HG03159 (cell line): Measurements from ENCODE around the gene CLCN5.

Experiments used
- ATAC-seq: cut with Tn5 transposase; IDR thresholded peaks from one replicate; pipeline ENCODE4 v1.9.1; 2021; ENCODE audit warnings: mild to moderate bottlenecking, moderate library complexity; ENCODE audit not compliant: unreplicated experiment

The CLCN5 gene

GRCh38 chrX:49922291-49923241 is at the start of gene CLCN5:
CLCN5 (plus strand) TSS chrX:49922596; CDS start chrX:49925299, 2,703 bp downstream.
- peak; percentile 96 for ATAC-seq

GRCh38 chrX:49876750-49877149 is 45.6 kb upstream of the CLCN5 start:
- no peak for ATAC-seq

- ATAC-seq, result no peak
These were observed 44.8 kb upstream of the CLCN5 start for GRCh38 chrX:49877397-49878101.

- no peak for ATAC-seq
These were observed 44.1 kb upstream of the CLCN5 start for GRCh38 chrX:49878128-49878833.

- ATAC-seq, result peak; percentile 83
These were observed 43.4 kb upstream of the CLCN5 start, which contains the start of gene USP27X for GRCh38 chrX:49878834-49879655. USP27X (plus strand) TSS chrX:49879484; CDS start chrX:49880308, 824 bp downstream.

- ATAC-seq, result peak; percentile 4
These were observed 42.6 kb upstream of the CLCN5 start for GRCh38 chrX:49879656-49880277.

- no peak for ATAC-seq
These were observed 41.7 kb upstream of the CLCN5 start for GRCh38 chrX:49880668-49881067.

GRCh38 chrX:49884290-49884862 is 38.0 kb upstream of the CLCN5 start:
- ATAC-seq, result peak; percentile 63

- no peak for ATAC-seq
These were observed 29.9 kb upstream of the CLCN5 start for GRCh38 chrX:49892542-49892941.

- no peak for ATAC-seq
These were observed 25.4 kb upstream of the CLCN5 start for GRCh38 chrX:49896951-49897350.

- ATAC-seq, result no peak
These were observed 21.3 kb upstream of the CLCN5 start for GRCh38 chrX:49901048-49901447.

GRCh38 chrX:49910344-49910743 is 12.1 kb upstream of the CLCN5 start:
- ATAC-seq, result peak; percentile 93

- no peak for ATAC-seq
These were observed 10.3 kb upstream of the CLCN5 start for GRCh38 chrX:49912086-49912485.

GRCh38 chrX:49912861-49913260 is 9.5 kb upstream of the CLCN5 start:
- no peak for ATAC-seq

- peak; percentile 75 for ATAC-seq
These were observed 6.8 kb upstream of the CLCN5 start for GRCh38 chrX:49915361-49916222.

- no peak for ATAC-seq
These were observed 2.8 kb upstream of the CLCN5 start for GRCh38 chrX:49919617-49920016.

GRCh38 chrX:49921109-49921508 is 1.3 kb upstream of the CLCN5 start:
- ATAC-seq, result no peak

GRCh38 chrX:49925176-49925575 is 2.8 kb downstream of the CLCN5 start:
- ATAC-seq, result no peak

- ATAC-seq, result no peak
These were observed 7.6 kb downstream of the CLCN5 start for GRCh38 chrX:49930039-49930438.
